HG03175 (cell line): Measurements from ENCODE around the gene NUTM2G.
"Not testable (repeated sequence)": the region's sequence is repeated elsewhere in the genome, so short reads cannot be mapped to it uniquely, and the experiment has no call there.

Experiments used
- ATAC-seq: cut with Tn5 transposase; IDR thresholded peaks from one replicate; pipeline ENCODE4 v1.9.1; 2021; ENCODE audit warnings: mild to moderate bottlenecking, moderate library complexity; ENCODE audit not compliant: unreplicated experiment

NUTM2G gene

GRCh38 chr9:96942181-96942580 lies 13.5 kb downstream of the NUTM2G start:
- ATAC-seq, result not testable (repeated sequence)

GRCh38 chr9:96949346-96949745 lies 20.7 kb downstream of the NUTM2G start:
- ATAC-seq, result not testable (repeated sequence)

- ATAC-seq, result not testable (repeated sequence)
Observed at GRCh38 chr9:96950539-96950938, 21.9 kb downstream of the NUTM2G start.

- ATAC-seq, result not testable (repeated sequence)
Observed at GRCh38 chr9:96967591-96967990, 38.9 kb downstream of the NUTM2G start.

- not testable (repeated sequence) for ATAC-seq
Observed at GRCh38 chr9:96972552-96972951, 43.9 kb downstream of the NUTM2G start.

GRCh38 chr9:96974037-96974436 lies 45.4 kb downstream of the NUTM2G start:
- ATAC-seq, result not testable (repeated sequence)

GRCh38 chr9:96983496-96984122 lies 55.0 kb downstream of the NUTM2G start:
- ATAC-seq, result not testable (repeated sequence)

GRCh38 chr9:96984139-96984538 lies 55.5 kb downstream of the NUTM2G start:
- ATAC-seq, result not testable (repeated sequence)

GRCh38 chr9:96984887-96985286 lies 56.2 kb downstream of the NUTM2G start:
- not testable (repeated sequence) for ATAC-seq
